Measurements from ENCODE around the gene PODNL1. TPM values are rescaled to one million over a fixed set of nuclear protein-coding genes. Genes with fewer than 3 reads are reported as not detected.

Gene PODNL1
- total RNA-seq (2014; rRNA removed; shearing (Covaris generic)): 0.08 TPM in 1 of 2 replicates, not detected in the other

- Histone ChIP-seq H3K4me3 (peak within 1 kb of the TSS; percentile 31), H3K27me3 (no peaks in the 10 kb centered on the region; the same call in 1 of the 2 replicates), H3K9me3 (replicated peaks) (no peaks in the 10 kb centered on the region), H3K27ac (no peak within 1 kb of the TSS), H3K4me1 (no peaks in the 10 kb centered on the region; the same call in 1 of the 2 replicates), H3K36me3 (no peaks in the 10 kb centered on the region)
- peak; percentile 47 to 48 for DNase-seq
Observed at GRCh38 chr19:13938301-13939064, at the start of gene PODNL1. TSS of gene PODNL1 (minus strand) at chr19:13938417. CDS start at chr19:13938181, 236 bp downstream.

GRCh38 chr19:13987101-13987890, 49.1 kb upstream of the PODNL1 start:
- H3K9me3 ChIP-seq (replicated peaks): no peaks in the 10 kb centered on the region
- H3K27me3 ChIP-seq: no peaks in the 10 kb centered on the region
- H3K36me3 ChIP-seq: no peaks in the 10 kb centered on the region
- H3K4me1 ChIP-seq: peaks cover 16% of the 10 kb centered on the region
- DNase-seq: no peak
- peak overlapping the region; percentile 8; the same call in 1 of the 2 replicates for H3K27ac ChIP-seq
- H3K4me3 ChIP-seq: no peak overlapping the region

- DNase-seq: peak; percentile 67 to 69
- Histone ChIP-seq H3K4me1 (peaks cover 16% of the 10 kb centered on the region), H3K4me3 (no peak overlapping the region), H3K9me3 (replicated peaks) (no peaks in the 10 kb centered on the region), H3K36me3 (no peaks in the 10 kb centered on the region), H3K27ac (peak overlapping the region; percentile 8; the same call in 1 of the 2 replicates), H3K27me3 (no peaks in the 10 kb centered on the region)
Observed at GRCh38 chr19:13986348-13986904, 48.2 kb upstream of the PODNL1 start.

GRCh38 chr19:13985771-13986347, 47.6 kb upstream of the PODNL1 start:
- DNase-seq: no peak
- no peaks in the 10 kb centered on the region for H3K9me3 ChIP-seq (replicated peaks)
- peak overlapping the region; percentile 8; the same call in 1 of the 2 replicates for H3K27ac ChIP-seq
- H3K27me3 ChIP-seq: no peaks in the 10 kb centered on the region
- peaks cover 16% of the 10 kb centered on the region for H3K4me1 ChIP-seq
- no peak overlapping the region for H3K4me3 ChIP-seq
- no peaks in the 10 kb centered on the region for H3K36me3 ChIP-seq

- Histone ChIP-seq H3K4me1 (peaks cover 16% of the 10 kb centered on the region), H3K36me3 (no peaks in the 10 kb centered on the region), H3K9me3 (replicated peaks) (no peaks in the 10 kb centered on the region), H3K4me3 (no peak overlapping the region), H3K27ac (no peak overlapping the region), H3K27me3 (no peaks in the 10 kb centered on the region)
- DNase-seq: no peak
Observed at GRCh38 chr19:13984875-13985741, 46.9 kb upstream of the PODNL1 start.

- Histone ChIP-seq H3K9me3 (replicated peaks) (no peaks in the 10 kb centered on the region), H3K4me1 (peaks cover 16% of the 10 kb centered on the region), H3K36me3 (no peaks in the 10 kb centered on the region), H3K27me3 (no peaks in the 10 kb centered on the region), H3K27ac (no peak overlapping the region), H3K4me3 (no peak overlapping the region)
- no peak for DNase-seq
Observed at GRCh38 chr19:13984186-13984585, 46.0 kb upstream of the PODNL1 start.

GRCh38 chr19:13983213-13983889, 45.1 kb upstream of the PODNL1 start:
- H3K36me3 ChIP-seq: no peaks in the 10 kb centered on the region
- no peak for DNase-seq
- H3K4me3 ChIP-seq: no peak overlapping the region
- no peaks in the 10 kb centered on the region for H3K9me3 ChIP-seq (replicated peaks)
- H3K27me3 ChIP-seq: no peaks in the 10 kb centered on the region
- H3K27ac ChIP-seq: no peak overlapping the region
- peaks cover 16% of the 10 kb centered on the region for H3K4me1 ChIP-seq

- peaks cover 16% of the 10 kb centered on the region for H3K4me1 ChIP-seq
- H3K9me3 ChIP-seq (replicated peaks): no peaks in the 10 kb centered on the region
- H3K27me3 ChIP-seq: no peaks in the 10 kb centered on the region
- H3K36me3 ChIP-seq: no peaks in the 10 kb centered on the region
- DNase-seq: no peak
- H3K4me3 ChIP-seq: no peak overlapping the region
- H3K27ac ChIP-seq: no peak overlapping the region
Observed at GRCh38 chr19:13982773-13983172, 44.6 kb upstream of the PODNL1 start.

- no peaks in the 10 kb centered on the region for H3K9me3 ChIP-seq (replicated peaks)
- H3K27ac ChIP-seq: no peak overlapping the region
- H3K27me3 ChIP-seq: no peaks in the 10 kb centered on the region
- no peak for DNase-seq
- peaks cover 12% of the 10 kb centered on the region for H3K4me1 ChIP-seq
- no peaks in the 10 kb centered on the region for H3K36me3 ChIP-seq
- H3K4me3 ChIP-seq: no peak overlapping the region
Observed at GRCh38 chr19:13981988-13982501, 43.8 kb upstream of the PODNL1 start.

- Histone ChIP-seq H3K4me1 (peaks cover 6% of the 10 kb centered on the region), H3K9me3 (replicated peaks) (no peaks in the 10 kb centered on the region), H3K36me3 (no peaks in the 10 kb centered on the region), H3K4me3 (no peak overlapping the region), H3K27ac (no peak overlapping the region), H3K27me3 (no peaks in the 10 kb centered on the region)
- no peak for DNase-seq
Observed at GRCh38 chr19:13981467-13981866, 43.2 kb upstream of the PODNL1 start.

- Histone ChIP-seq H3K36me3 (no peaks in the 10 kb centered on the region), H3K27me3 (no peaks in the 10 kb centered on the region), H3K4me3 (no peak overlapping the region), H3K4me1 (peaks cover 1% of the 10 kb centered on the region), H3K27ac (no peak overlapping the region), H3K9me3 (replicated peaks) (no peaks in the 10 kb centered on the region)
- no peak for DNase-seq
Observed at GRCh38 chr19:13981021-13981420, 42.8 kb upstream of the PODNL1 start.

GRCh38 chr19:13980340-13980739, 42.1 kb upstream of the PODNL1 start:
- no peak overlapping the region for H3K4me3 ChIP-seq
- DNase-seq: no peak
- H3K4me1 ChIP-seq: no peaks in the 10 kb centered on the region
- H3K36me3 ChIP-seq: no peaks in the 10 kb centered on the region
- H3K27me3 ChIP-seq: no peaks in the 10 kb centered on the region
- no peaks in the 10 kb centered on the region for H3K9me3 ChIP-seq (replicated peaks)
- no peak overlapping the region for H3K27ac ChIP-seq

GRCh38 chr19:13979686-13980085, 41.5 kb upstream of the PODNL1 start:
- no peaks in the 10 kb centered on the region for H3K27me3 ChIP-seq
- H3K4me3 ChIP-seq: no peak overlapping the region
- no peak for DNase-seq
- no peaks in the 10 kb centered on the region for H3K36me3 ChIP-seq
- H3K27ac ChIP-seq: no peak overlapping the region
- no peaks in the 10 kb centered on the region for H3K4me1 ChIP-seq
- no peaks in the 10 kb centered on the region for H3K9me3 ChIP-seq (replicated peaks)
